WTC11 (cell line): ENCODE results near the gene ADAMTS2. TPM values are rescaled to one million over a fixed set of nuclear protein-coding genes. Genes with fewer than 3 reads are reported as not detected.

Source experiments
- ATAC-seq: fragments of 200-7000 bp; cut with Tn5 transposase; 2 replicates; pipeline ENCODE4 v1.10.0; 2021; ENCODE audit warnings: mild to moderate bottlenecking, moderate library complexity
- CTCF ChIA-PET: fragments of 300-600 bp; sonication (Branson Sonifier 250); formaldehyde crosslinking; loops from one replicate; lab custom pipeline; 2021; ENCODE audit warnings: antibody characterized with exemption; lab: Charles Lee
- POLR2A ChIA-PET: fragments of 350-600 bp; sonication (Branson Sonifier 250); formaldehyde crosslinking; loops from one replicate; lab custom pipeline; 2021; ENCODE audit warnings: antibody characterized with exemption; lab: Charles Lee
- DNase-seq: peaks from one replicate; pipeline ENCODE4 v3.0.0; 2021; ENCODE audit warnings: low spot score
- H3K27ac Mint-ChIP-seq: 2 replicates; pipeline ENCODE4 v1.8.0; 2021; ENCODE audit warnings: mixed read lengths
- H3K27me3 Mint-ChIP-seq: 2 replicates; pipeline ENCODE4 v1.8.0; 2021; ENCODE audit warnings: low read depth, mild to moderate bottlenecking, moderate library complexity, mixed read lengths
- H3K36me3 Mint-ChIP-seq: 2 replicates; pipeline ENCODE4 v1.8.0; 2021; ENCODE audit warnings: mixed read lengths
- H3K4me1 Mint-ChIP-seq: 2 replicates; pipeline ENCODE4 v1.8.0; 2022; ENCODE audit warnings: mixed read lengths
- H3K4me3 Mint-ChIP-seq: 2 replicates; pipeline ENCODE4 v1.8.0; 2021; ENCODE audit warnings: mild to moderate bottlenecking, moderate library complexity, mixed read lengths
- H3K9me3 Mint-ChIP-seq: 2 replicates; pipeline ENCODE4 v1.8.0; 2021; ENCODE audit warnings: mixed read lengths
- AFF4 ChIP-seq: sonication (generic); formaldehyde crosslinking; IDR thresholded peaks from 2 replicates; pipeline ENCODE4 v1.8.1; 2023; ENCODE audit warnings: mild to moderate bottlenecking, missing genetic modification reagents, borderline replicate concordance
- ATF1 ChIP-seq: sonication (generic); formaldehyde crosslinking; IDR thresholded peaks from 2 replicates; pipeline ENCODE4 v1.8.1; 2023; ENCODE audit warnings: mild to moderate bottlenecking, moderate library complexity, missing genetic modification reagents
- ATF3 ChIP-seq: sonication (generic); formaldehyde crosslinking; conservative IDR thresholded peaks from 2 replicates; pipeline ENCODE4 v1.8.1; 2022; ENCODE audit warnings: mild to moderate bottlenecking, missing genetic modification reagents
- ATF6 ChIP-seq: sonication (generic); formaldehyde crosslinking; IDR thresholded peaks from 2 replicates; pipeline ENCODE4 v1.8.1; 2023; ENCODE audit warnings: mild to moderate bottlenecking, missing genetic modification reagents
- CDX4 ChIP-seq: fragments of 250-450 bp; sonication (Bioruptor Pico); IDR thresholded peaks from 2 replicates; pipeline ENCODE4 v1.9.0; 2021; ENCODE audit warnings: moderate library complexity, mild to moderate bottlenecking, inconsistent platforms, borderline replicate concordance
- CREM ChIP-seq: sonication (generic); formaldehyde crosslinking; IDR thresholded peaks from 2 replicates; pipeline ENCODE4 v1.8.1; 2022; ENCODE audit warnings: mild to moderate bottlenecking, missing genetic modification reagents, moderate library complexity
- ESRRA ChIP-seq: sonication (generic); formaldehyde crosslinking; IDR thresholded peaks from 2 replicates; pipeline ENCODE4 v1.8.1; 2022; ENCODE audit warnings: mild to moderate bottlenecking, missing genetic modification reagents, borderline replicate concordance
- NR3C1 ChIP-seq: sonication (generic); formaldehyde crosslinking; conservative IDR thresholded peaks from 2 replicates; pipeline ENCODE4 v1.8.1; 2023; ENCODE audit warnings: low read depth, mild to moderate bottlenecking, missing genetic modification reagents
- PREB ChIP-seq: sonication (generic); formaldehyde crosslinking; IDR thresholded peaks from 2 replicates; pipeline ENCODE4 v1.8.1; 2022; ENCODE audit warnings: mild to moderate bottlenecking, missing genetic modification reagents, moderate library complexity, borderline replicate concordance
- TCF7 ChIP-seq: sonication (generic); formaldehyde crosslinking; IDR thresholded peaks from 2 replicates; pipeline ENCODE4 v1.8.0; 2022; ENCODE audit warnings: mild to moderate bottlenecking, low read depth, missing genetic modification reagents, moderate library complexity
- ZBTB21 ChIP-seq: sonication (generic); formaldehyde crosslinking; IDR thresholded peaks from 2 replicates; pipeline ENCODE4 v1.8.1; 2023; ENCODE audit warnings: mild to moderate bottlenecking, missing genetic modification reagents, borderline replicate concordance
- ZMAT4 ChIP-seq: fragments of 250-450 bp; sonication (Bioruptor Pico); IDR thresholded peaks from 2 replicates; pipeline ENCODE4 v1.9.0; 2021; ENCODE audit warnings: mild to moderate bottlenecking
- ZNF263 ChIP-seq: sonication (generic); formaldehyde crosslinking; IDR thresholded peaks from 2 replicates; pipeline ENCODE4 v1.8.1; 2022; ENCODE audit warnings: low read depth, mild to moderate bottlenecking, moderate library complexity, missing genetic modification reagents
- ZNF281 ChIP-seq: sonication (generic); formaldehyde crosslinking; IDR thresholded peaks from 2 replicates; pipeline ENCODE4 v1.8.0; 2023; ENCODE audit warnings: mild to moderate bottlenecking, missing genetic modification reagents
- ZNF416 ChIP-seq: fragments of 250-450 bp; sonication (Bioruptor Pico); IDR thresholded peaks from 2 replicates; pipeline ENCODE4 v1.9.0; 2021; ENCODE audit warnings: mild to moderate bottlenecking, inconsistent platforms
- total RNA-seq: library from RNA; stranded (reverse); gene quantifications from 3 replicates; pipeline ENCODE4 v1.2.3, GENCODE V29; 2021

ADAMTS2 gene
- total RNA-seq, 1 experiment from 2014 or later, result 11.2 TPM

- no peaks in the 10 kb centered on the region; the same call in 1 of the 2 replicates for H3K27me3 Mint-ChIP-seq
- POLR2A ChIA-PET, result no interaction called here
These were observed 30.6 kb upstream of the ADAMTS2 start for GRCh38 chr5:179375831-179376365.

GRCh38 chr5:179375236-179375685 lies 30.0 kb upstream of the ADAMTS2 start:
- CTCF ChIA-PET, result no interaction called here
- POLR2A ChIA-PET, result no interaction called here
- DNase-seq (peak; percentile 5), ATAC-seq (no peak)
- Mint-ChIP-seq H3K9me3 (peaks cover 16% of the 10 kb centered on the region), H3K4me3 (no peak overlapping the region), H3K4me1 (no peaks in the 10 kb centered on the region), H3K36me3 (no peaks in the 10 kb centered on the region), H3K27ac (no peak overlapping the region), H3K27me3 (no peaks in the 10 kb centered on the region; the same call in 1 of the 2 replicates)
- no peak for TF ChIP-seq ZBTB21 (CRISPR knock-in tag)
- no peak for TF ChIP-seq ZNF281 (CRISPR knock-in tag)
- no peak for TF ChIP-seq TCF7 (CRISPR knock-in tag)
- no peak for TF ChIP-seq ZMAT4 (CRISPR knock-in tag)
- no peak for TF ChIP-seq ZNF263 (CRISPR knock-in tag)
- TF ChIP-seq CREM (CRISPR knock-in tag), result no peak
- TF ChIP-seq NR3C1 (CRISPR knock-in tag), result no peak
- no peak for TF ChIP-seq ZNF416 (CRISPR knock-in tag)
- no peak for TF ChIP-seq CDX4 (CRISPR knock-in tag)
- no peak for TF ChIP-seq AFF4 (CRISPR knock-in tag)
- no peak for TF ChIP-seq ESRRA
- no peak for TF ChIP-seq ATF1 (CRISPR knock-in tag)
- no peak for TF ChIP-seq ATF3

More at GRCh38 chr5:179375831-179376365, 30.6 kb upstream of the ADAMTS2 start:
- Mint-ChIP-seq H3K4me1 (no peaks in the 10 kb centered on the region), H3K27ac (no peak overlapping the region), H3K4me3 (no peak overlapping the region), H3K36me3 (no peaks in the 10 kb centered on the region), H3K9me3 (peaks cover 16% of the 10 kb centered on the region)
- TF ChIP-seq PREB (CRISPR knock-in tag) (no peak), ATF6 (CRISPR knock-in tag) (no peak)
- DNase-seq (peak; percentile 12), ATAC-seq (no peak)
- CTCF ChIA-PET, result no interaction called here
